ENCODE data around the gene SEC14L2. TPM values are rescaled to one million over a fixed set of nuclear protein-coding genes. Genes with fewer than 3 reads are reported as not detected.
"Not testable (repeated sequence)": the region's sequence is repeated elsewhere in the genome, so short reads cannot be mapped to it uniquely, and the experiment has no call there.

Gene SEC14L2
- total RNA-seq, 1 experiment from 2014 or later = 16.2 TPM

DNA sequence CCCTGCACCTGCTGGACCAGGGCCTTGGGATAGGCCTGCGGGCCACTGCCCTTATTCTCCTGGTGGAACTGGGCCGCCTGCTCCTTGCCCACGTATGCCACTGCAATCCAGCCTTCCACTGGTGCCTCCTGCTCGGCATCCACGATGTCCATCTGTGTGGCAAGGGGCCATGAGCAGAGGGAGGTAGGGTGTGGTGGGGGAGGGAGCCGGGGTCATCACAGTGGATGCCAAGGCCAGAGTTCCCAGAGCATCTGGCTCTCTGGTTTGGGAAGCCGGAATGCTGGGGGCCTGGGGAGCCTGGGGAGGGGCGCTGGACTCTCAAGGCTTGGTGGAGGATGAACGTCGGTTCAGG is 10.2 kb upstream of the SEC14L2 start:
- Histone ChIP-seq H3K9me3 (replicated peaks) (0 out of 2 replicates have a peak, but pooled peaks cover 4% of the 10 kb centered on the region), H3K27ac (no peak overlapping the region)

GRCh38 chr22:30386960-30387827 is 9.6 kb upstream of the SEC14L2 start, which contains the start of gene RNF215:
Gene RNF215 (minus strand): TSS chr22:30387411. CDS start chr22:30387313, 98 bp downstream.
- 0 out of 2 replicates have a peak, but pooled peaks cover 4% of the 10 kb centered on the region for H3K9me3 ChIP-seq (replicated peaks)
- H3K27ac ChIP-seq = no peak within 1 kb of the TSS
- peaks cover 15% of the 10 kb centered on the region for H3K4me1 ChIP-seq (replicated peaks)
- H3K4me3 ChIP-seq = peak within 1 kb of the TSS; percentile 59
- no peaks in the 10 kb centered on the region for H3K27me3 ChIP-seq (replicated peaks)
- DNase-seq (ENCODE audit: low read depth in 1 of 2, low spot score in 2 of 2) = peak; percentile 74 to 75
- no peaks in the 10 kb centered on the region for H3K36me3 ChIP-seq

More for the DNA sequence above, 10.2 kb upstream of the SEC14L2 start:
- peaks cover 14% of the 10 kb centered on the region for H3K4me1 ChIP-seq (replicated peaks)
- H3K4me3 ChIP-seq = peak overlapping the region; percentile 59
- H3K27me3 ChIP-seq (replicated peaks) = no peaks in the 10 kb centered on the region
- DNase-seq (ENCODE audit: low read depth in 1 of 2, low spot score in 2 of 2) = no peak
- H3K36me3 ChIP-seq = no peaks in the 10 kb centered on the region

DNA sequence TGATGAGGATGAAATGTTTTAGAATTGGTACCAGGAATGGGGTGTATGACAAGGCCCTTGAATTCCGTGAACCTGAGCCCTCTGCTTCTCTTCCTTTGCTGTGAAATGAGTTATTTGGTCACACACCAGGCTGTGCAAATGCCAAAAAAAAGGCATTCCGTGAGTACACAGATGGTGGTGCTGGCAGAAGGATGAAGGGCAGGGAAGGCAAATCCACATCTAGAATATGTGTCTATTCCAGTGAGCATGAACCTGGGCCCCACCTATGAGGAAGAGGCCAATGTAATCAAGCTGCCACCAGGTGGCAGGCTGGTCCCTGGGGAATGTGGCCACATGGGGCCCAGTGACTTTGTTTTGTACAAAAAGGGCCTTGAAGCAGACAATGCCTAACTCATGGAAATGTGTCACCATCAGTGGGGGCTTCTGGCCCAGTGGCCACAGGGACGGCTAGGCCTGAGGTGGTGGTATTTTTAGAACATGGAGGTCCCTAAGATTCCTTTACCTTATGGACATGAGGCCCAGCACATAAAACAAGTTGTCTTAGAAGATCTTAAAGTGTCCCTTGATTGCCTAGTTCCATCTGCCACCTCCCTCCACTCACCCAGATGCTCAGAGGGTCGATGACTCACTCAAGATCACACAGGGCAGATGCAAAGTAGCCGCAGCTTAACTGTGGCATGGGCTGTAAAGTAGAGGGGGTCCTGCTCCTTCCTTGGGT is 5.7 kb upstream of the SEC14L2 start:
- 0 out of 2 replicates have a peak, but pooled peaks cover 4% of the 10 kb centered on the region for H3K9me3 ChIP-seq (replicated peaks)
- H3K4me1 ChIP-seq (replicated peaks) = peaks cover 15% of the 10 kb centered on the region
- H3K4me3 ChIP-seq = no peak overlapping the region
- H3K36me3 ChIP-seq = no peaks in the 10 kb centered on the region
- H3K27ac ChIP-seq = no peak overlapping the region
- peak; percentile 74 to 75 for DNase-seq (ENCODE audit: low read depth in 1 of 2, low spot score in 2 of 2)
- no peaks in the 10 kb centered on the region for H3K27me3 ChIP-seq (replicated peaks)

- Histone ChIP-seq H3K27me3 (replicated peaks) (no peaks in the 10 kb centered on the region), H3K36me3 (no peaks in the 10 kb centered on the region), H3K4me3 (no peak overlapping the region), H3K9me3 (replicated peaks) (0 out of 2 replicates have a peak, but pooled peaks cover 4% of the 10 kb centered on the region), H3K27ac (no peak overlapping the region), H3K4me1 (replicated peaks) (peaks cover 10% of the 10 kb centered on the region)
- no peak for DNase-seq (ENCODE audit: low read depth in 1 of 2, low spot score in 2 of 2)
Measured at GRCh38 chr22:30392661-30393321, 4.0 kb upstream of the SEC14L2 start.

GRCh38 chr22:30393322-30393680 is 3.5 kb upstream of the SEC14L2 start:
- Histone ChIP-seq H3K36me3 (no peaks in the 10 kb centered on the region), H3K9me3 (replicated peaks) (0 out of 2 replicates have a peak, but pooled peaks cover 4% of the 10 kb centered on the region), H3K27ac (no peak overlapping the region), H3K27me3 (replicated peaks) (no peaks in the 10 kb centered on the region), H3K4me3 (no peak overlapping the region), H3K4me1 (replicated peaks) (peaks cover 15% of the 10 kb centered on the region)
- no peak for DNase-seq (ENCODE audit: low read depth in 1 of 2, low spot score in 2 of 2)

GRCh38 chr22:30393885-30394284 is 2.9 kb upstream of the SEC14L2 start:
- peaks cover 20% of the 10 kb centered on the region for H3K4me1 ChIP-seq (replicated peaks)
- 0 out of 2 replicates have a peak, but pooled peaks cover 4% of the 10 kb centered on the region for H3K9me3 ChIP-seq (replicated peaks)
- no peak overlapping the region for H3K27ac ChIP-seq
- H3K27me3 ChIP-seq (replicated peaks) = no peaks in the 10 kb centered on the region
- no peak for DNase-seq (ENCODE audit: low read depth in 1 of 2, low spot score in 2 of 2)
- H3K36me3 ChIP-seq = no peaks in the 10 kb centered on the region
- H3K4me3 ChIP-seq = no peak overlapping the region

GRCh38 chr22:30397656-30398635 is 1.1 kb downstream of the SEC14L2 start:
- Histone ChIP-seq H3K4me1 (replicated peaks) (peaks cover 15% of the 10 kb centered on the region), H3K36me3 (peaks cover under 1% of the 10 kb centered on the region)
- DNase-seq (ENCODE audit: low read depth in 1 of 2, low spot score in 2 of 2) = no peak

DNA sequence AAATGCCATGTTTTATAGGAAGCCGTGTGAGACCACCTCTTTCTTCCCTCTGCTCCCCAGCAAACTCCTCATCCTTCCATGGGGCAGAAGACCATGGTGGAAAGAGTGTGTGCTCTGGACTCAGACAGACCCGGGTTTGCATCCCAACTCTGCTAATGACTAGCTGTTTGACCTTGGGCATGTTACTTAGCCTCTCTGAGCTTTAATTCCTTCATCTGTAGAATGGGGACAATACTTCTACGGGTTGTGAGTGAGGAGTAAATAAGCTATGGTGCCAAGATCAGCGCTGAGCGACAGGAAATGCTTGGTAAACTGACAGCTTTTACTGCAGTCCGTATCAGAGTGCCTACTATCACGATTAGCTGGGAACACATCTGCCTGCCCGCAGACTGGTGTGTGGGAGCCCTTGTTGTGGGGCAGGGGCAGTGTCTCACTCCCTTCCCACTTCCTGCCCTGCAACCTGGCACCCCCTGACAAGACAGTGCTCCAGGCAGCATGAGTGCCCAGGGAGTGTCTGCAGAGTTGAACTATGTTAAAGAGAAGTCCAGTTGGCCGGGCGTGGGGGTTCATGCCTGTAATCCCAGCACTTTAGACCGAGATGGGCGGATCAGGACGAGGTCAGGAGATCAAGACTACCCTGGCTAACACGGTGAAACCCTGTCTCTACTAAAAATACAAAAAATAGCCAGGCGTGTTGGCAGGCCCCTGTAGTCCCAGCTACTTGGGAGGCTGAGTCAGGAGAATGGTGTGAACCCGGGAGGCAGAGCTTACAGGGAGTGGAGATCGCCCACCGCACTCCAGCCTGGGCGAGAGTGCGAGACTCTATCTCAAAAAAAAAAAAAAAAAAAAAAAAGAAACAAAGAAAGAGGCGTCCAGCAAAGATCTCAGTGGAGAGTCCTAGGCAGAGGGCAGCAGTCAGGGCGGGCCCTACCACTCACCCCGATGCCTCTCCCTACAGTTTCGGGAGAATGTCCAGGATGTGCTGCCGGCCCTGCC is 2.2 kb downstream of the SEC14L2 start:
- peaks cover 6% of the 10 kb centered on the region for H3K36me3 ChIP-seq
- H3K27me3 ChIP-seq (replicated peaks) = no peaks in the 10 kb centered on the region
- H3K4me3 ChIP-seq = no peak overlapping the region
- peaks cover 15% of the 10 kb centered on the region for H3K4me1 ChIP-seq (replicated peaks)
- H3K27ac ChIP-seq = no peak overlapping the region
- no peaks in the 10 kb centered on the region for H3K9me3 ChIP-seq (replicated peaks)
- no peak for DNase-seq (ENCODE audit: low read depth in 1 of 2, low spot score in 2 of 2)

More at GRCh38 chr22:30397656-30398635, 1.1 kb downstream of the SEC14L2 start:
- Histone ChIP-seq H3K4me3 (peak overlapping the region; percentile 55), H3K9me3 (replicated peaks) (no peaks in the 10 kb centered on the region), H3K27me3 (replicated peaks) (no peaks in the 10 kb centered on the region), H3K27ac (no peak overlapping the region)

DNA sequence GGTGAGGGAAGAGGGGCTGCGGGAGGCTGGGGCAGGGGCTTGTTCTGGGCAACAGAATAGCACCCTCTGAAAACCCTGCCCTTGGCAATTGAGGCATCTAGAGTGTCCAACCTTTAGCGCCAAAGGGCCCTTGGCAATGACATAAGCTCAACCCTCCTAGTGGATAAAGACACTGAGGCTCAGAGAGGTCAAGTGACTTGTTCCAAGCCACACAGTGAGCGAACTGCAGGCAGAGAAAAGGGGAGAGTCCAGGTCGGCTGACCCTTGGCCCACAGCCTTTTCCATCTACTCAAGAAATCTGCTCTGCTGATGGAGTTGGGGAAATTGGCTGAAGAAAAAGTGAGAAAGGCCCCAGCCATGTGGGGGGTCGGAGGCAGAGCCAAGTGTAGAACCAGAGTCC is 2.9 kb downstream of the SEC14L2 start:
- no peak for DNase-seq (ENCODE audit: low read depth in 1 of 2, low spot score in 2 of 2)
- H3K4me3 ChIP-seq = no peak overlapping the region
- no peaks in the 10 kb centered on the region for H3K9me3 ChIP-seq (replicated peaks)
- H3K4me1 ChIP-seq (replicated peaks) = peaks cover 15% of the 10 kb centered on the region
- no peak overlapping the region for H3K27ac ChIP-seq
- no peaks in the 10 kb centered on the region for H3K27me3 ChIP-seq (replicated peaks)
- H3K36me3 ChIP-seq = peaks cover 6% of the 10 kb centered on the region

- H3K27ac ChIP-seq = no peak overlapping the region
- H3K4me1 ChIP-seq (replicated peaks) = peaks cover 15% of the 10 kb centered on the region
- no peak for DNase-seq (ENCODE audit: low read depth in 1 of 2, low spot score in 2 of 2)
- peaks cover 6% of the 10 kb centered on the region for H3K36me3 ChIP-seq
- H3K27me3 ChIP-seq (replicated peaks) = no peaks in the 10 kb centered on the region
- no peaks in the 10 kb centered on the region for H3K9me3 ChIP-seq (replicated peaks)
- no peak overlapping the region for H3K4me3 ChIP-seq
Measured at GRCh38 chr22:30400159-30400558, 3.3 kb downstream of the SEC14L2 start.

DNA sequence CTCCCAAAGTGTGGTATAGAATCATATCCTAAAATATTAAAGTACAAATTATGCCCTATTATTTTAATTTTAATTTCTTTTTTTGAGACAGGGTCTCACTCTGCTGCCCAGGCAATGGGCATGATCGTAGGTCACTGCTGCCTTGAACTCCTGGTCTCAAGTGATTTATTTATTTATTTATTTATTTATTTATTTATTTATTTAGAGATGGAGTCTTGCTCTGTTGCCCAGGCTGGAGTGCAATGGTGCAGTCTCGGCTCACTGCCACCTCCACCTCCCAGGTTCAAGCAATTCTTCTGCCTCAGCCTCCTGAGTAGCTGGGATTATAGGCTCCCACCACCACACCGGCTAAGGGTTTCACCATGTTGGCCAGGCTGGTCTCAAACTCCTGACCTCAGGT is 4.2 kb downstream of the SEC14L2 start:
- not testable (repeated sequence) for DNase-seq (ENCODE audit: low read depth in 1 of 2, low spot score in 2 of 2); H3K9me3 ChIP-seq (replicated peaks); H3K4me3 ChIP-seq; H3K27me3 ChIP-seq (replicated peaks); H3K27ac ChIP-seq; H3K36me3 ChIP-seq
- H3K4me1 ChIP-seq (replicated peaks) = peaks cover 15% of the 10 kb centered on the region
